Tibial nerve (tissue), 4 donors: ENCODE measurements around the gene SLC16A2.

ENCODE experiments used
- EP300 ChIP-seq, 2 donors: sonication (generic); formaldehyde crosslinking; IDR thresholded peaks; one replicate each; pipeline ENCODE4 v1.6.1; 2017; ENCODE audit warnings: antibody characterized with exemption in 2 of 2, mild to moderate bottlenecking in 1 of 2
- POLR2A ChIP-seq, 2 donors: fragments of 450-650 bp; IDR thresholded peaks; one replicate each; pipeline ENCODE4 v1.6.1; 2017; ENCODE audit warnings: antibody characterized with exemption in 2 of 2, mild to moderate bottlenecking in 2 of 2, moderate library complexity in 2 of 2
- TF ChIP-seq, protein P1 (sequence below), 5 experiments: fragments of 200-600 bp in 3 of 5; fragments of 450-650 bp in 2 of 5; sonication (generic) in 3 of 5; IDR thresholded peaks; one replicate each; pipeline ENCODE4 v1.5.1; 2016 to 2019; ENCODE audit warnings: antibody characterized with exemption in 5 of 5, mild to moderate bottlenecking in 3 of 5, moderate library complexity in 2 of 5

DNA sequence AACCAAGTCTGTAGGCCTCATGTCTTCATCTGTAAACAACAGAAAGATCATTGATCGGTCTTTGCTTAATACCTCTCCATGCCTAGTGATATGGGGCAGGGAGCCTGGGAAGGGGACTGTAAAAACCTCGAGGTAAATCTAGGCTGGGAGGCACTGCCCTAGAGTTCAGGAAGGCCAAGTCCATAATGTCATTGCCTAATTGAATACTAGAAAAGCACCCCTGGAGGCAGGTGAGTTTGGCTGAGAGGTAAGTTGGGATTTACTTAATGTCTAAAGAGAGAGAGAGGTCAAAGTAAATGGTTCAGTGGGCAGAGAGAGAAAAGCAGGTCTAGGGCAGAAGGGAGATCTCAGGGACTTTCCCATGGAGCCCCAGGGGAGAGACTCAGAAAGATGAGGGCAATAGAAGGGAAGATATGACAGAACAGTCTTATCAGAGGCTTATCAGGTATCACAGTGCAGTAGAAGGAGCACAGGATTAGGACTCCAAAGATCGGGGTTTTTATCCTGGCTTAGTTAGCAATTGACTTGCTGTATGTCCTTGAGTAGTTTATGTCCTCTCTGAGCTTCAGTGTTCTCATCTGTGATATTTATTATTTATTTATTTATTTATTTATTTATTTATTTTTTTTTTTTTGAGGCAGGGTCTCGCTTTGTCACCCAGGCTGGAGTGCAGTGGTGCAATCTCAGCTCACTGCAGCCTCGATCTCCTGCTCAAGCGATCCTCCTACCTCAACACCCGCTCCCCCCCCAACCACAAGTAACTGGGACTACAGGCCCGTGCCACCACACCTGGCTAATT lies 85.2 kb downstream of the SLC16A2 start:
- TF ChIP-seq, protein P1, sequence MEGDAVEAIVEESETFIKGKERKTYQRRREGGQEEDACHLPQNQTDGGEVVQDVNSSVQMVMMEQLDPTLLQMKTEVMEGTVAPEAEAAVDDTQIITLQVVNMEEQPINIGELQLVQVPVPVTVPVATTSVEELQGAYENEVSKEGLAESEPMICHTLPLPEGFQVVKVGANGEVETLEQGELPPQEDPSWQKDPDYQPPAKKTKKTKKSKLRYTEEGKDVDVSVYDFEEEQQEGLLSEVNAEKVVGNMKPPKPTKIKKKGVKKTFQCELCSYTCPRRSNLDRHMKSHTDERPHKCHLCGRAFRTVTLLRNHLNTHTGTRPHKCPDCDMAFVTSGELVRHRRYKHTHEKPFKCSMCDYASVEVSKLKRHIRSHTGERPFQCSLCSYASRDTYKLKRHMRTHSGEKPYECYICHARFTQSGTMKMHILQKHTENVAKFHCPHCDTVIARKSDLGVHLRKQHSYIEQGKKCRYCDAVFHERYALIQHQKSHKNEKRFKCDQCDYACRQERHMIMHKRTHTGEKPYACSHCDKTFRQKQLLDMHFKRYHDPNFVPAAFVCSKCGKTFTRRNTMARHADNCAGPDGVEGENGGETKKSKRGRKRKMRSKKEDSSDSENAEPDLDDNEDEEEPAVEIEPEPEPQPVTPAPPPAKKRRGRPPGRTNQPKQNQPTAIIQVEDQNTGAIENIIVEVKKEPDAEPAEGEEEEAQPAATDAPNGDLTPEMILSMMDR (IDR thresholded peaks at IDR 0.05), result no peak
- TF ChIP-seq POLR2A (IDR thresholded peaks at IDR 0.05) (no peak), EP300 (IDR thresholded peaks at IDR 0.05) (no peak)
